HG02938 (cell line): Measurements from ENCODE around the gene HDHD5.

Experiments used
- ATAC-seq: cut with Tn5 transposase; IDR thresholded peaks from one replicate; pipeline ENCODE4 v1.9.1; 2021; ENCODE audit warnings: mild to moderate bottlenecking, moderate library complexity; ENCODE audit not compliant: unreplicated experiment

HDHD5 gene

DNA sequence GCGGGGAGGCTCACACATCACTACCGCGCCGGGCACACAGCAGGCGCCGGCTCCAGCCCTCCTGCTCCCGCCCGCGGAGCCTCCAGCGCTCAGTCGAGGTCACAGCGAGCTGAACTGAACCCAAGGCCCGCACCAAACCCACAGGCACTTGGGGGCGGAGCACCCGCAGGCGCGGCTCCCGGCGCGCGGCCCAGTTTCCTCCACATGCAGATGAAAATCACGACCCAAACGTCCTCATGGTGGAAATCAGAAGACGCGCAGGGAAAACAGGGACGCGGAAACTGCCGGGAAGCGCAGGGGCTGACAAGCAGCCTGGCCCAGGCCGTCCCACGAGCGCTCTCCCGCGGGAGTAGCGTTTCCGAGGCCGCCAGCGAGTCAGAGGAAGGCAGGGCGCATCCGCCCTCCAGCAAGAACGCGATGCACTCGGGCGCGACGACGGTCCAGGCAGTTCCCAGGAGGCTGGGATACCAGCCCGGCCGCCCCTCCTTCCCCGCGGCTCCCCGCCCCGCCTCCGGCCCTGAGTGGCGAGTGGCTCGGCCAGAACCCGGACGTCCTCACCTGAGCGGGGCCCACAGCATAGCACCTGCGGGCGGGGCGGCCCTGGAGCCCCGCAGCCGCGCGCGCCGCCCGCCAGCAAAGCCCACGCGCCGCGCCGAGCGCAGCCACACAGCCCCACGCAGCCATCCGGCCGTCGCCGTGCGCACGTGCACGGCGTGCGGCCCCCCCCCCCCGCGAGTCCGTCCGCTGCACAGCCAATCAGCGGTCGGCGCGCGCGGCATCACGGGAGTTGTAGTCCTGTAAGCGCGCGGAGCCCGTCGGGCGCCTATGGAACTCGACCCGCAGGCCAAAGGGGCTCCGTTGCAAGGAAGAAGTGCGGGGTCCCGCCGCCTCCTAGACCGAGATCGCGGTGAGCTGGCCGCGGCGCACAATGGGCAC, at the start of gene HDHD5:
TSS of gene HDHD5 (minus strand) at position 710 of the 936 bp plus-strand sequence. CDS start at position 684, 26 bp downstream.
- peak; percentile 66 for ATAC-seq

DNA sequence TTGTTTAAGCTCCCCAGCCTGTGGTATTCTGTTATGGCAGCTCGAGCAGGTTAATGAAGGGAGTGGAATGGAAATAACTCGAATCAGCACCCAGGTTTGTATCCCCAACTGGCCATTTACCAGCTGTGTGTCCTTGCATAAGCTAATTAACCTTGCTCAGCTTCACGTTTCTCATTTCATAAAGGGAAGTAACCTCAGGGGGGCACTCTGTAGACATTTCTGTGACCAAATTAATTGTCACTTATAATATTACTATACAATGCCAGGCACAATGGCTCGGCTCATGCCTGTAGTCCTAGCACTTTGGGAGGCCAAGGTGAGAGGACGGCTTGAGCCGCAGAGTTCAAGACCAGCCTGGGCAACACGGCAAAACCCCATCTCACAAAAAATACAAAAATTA, 46.4 kb upstream of the HDHD5 start:
- ATAC-seq: no peak

DNA sequence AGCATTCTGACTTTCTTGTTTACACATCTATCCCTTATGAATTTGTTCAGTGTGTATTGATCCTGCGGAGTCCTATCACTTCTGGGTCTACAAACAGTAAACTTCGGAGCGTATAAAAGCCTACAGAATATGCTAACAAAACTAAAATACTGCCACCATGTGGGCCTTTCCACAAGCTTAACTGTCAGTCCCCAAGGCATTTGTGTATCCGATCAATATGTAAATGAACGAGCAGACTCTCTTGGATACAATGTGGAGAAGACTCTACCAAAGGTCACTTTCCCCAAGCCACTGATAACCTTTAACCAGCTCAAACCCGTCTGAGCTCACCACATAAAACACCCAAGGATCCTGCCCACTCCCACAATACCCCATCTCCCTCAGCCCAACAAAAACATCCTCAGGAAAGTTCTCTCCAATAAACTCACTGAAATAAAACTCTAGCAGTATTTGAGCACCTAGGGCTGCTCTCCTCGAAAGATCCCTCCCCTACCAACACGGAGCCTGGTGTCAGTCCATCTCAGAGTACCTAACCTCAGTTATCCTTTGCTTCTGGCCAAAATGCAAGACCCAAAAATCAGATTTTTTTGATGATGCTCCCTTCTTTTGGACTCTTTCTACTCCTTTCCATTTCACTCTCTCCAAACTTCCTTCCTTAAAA, 42.3 kb upstream of the HDHD5 start:
- ATAC-seq: no peak

DNA sequence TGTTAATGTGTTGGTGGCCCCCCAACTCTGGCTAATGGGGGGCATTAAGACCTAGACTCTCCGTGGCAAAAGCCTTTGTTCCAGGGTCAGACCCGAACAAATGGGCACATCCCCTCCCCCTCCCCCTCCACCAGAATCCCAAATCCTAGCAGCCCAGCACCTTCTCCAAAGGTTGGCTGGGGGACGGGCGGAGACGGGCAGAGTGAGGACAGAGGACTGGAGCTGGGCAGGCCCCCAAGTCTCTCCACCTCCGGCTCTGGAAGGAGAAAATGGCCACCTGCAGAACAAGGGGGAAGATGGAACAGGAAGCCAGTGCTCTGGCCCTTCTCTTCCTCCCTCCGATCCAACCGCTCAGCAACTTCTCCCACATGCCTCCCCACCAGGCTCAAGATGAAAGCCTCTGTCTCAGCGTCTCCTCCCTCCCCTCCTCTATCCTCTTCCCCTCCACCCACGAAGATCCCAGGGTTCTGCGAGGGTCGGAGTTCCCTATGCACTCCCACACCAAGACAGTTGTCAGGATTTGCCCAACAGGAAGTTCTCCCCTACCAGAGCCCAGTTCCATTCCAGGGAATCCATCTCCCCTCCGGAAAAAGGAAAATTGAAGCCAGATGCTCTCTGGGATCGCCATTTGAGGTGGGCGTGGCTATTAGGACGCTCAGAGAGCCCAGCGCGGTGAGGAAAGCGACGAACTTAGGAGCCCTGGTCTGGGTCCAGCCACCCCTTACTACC, 40.1 kb upstream of the HDHD5 start:
- ATAC-seq: no peak

DNA sequence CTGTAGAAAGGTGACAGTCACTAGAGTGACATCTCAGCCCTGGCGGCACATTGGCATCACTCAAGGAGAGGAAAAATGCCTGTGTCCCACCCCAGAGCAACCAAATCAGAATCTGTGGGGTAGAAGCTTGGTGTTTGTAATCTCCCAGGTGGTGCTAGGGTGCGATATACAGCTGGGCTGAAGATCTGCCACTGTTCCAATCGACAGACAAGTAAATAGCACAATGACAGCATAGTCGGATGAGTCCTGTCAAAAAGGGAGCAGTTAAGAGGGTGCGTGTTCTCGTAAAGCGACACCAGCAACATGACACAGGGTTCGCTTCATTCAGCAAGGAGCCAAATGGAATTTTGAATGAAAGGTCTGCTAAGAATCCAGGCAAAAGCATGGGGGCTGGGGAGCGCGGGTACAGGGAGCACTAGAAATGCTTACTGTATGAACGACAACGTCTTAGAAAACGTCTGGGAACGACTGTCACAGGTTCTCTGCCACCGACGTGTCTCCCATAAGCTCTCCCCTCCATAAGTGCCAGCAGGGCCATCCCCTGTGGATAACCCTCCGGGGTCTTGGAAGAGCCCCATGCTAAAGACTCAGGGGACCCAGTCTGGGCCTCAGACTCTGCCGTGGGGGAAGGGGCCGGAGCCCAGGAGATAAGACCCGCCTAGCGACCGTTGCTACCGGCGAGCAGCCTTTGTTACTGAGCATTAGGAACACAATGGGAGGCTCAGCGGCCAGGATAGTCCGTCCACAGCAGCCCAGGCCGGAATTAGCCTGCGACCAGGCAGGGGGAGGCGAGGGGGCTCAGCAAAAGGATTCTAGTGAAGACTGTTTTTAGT, 39.3 kb upstream of the HDHD5 start:
- no peak for ATAC-seq

DNA sequence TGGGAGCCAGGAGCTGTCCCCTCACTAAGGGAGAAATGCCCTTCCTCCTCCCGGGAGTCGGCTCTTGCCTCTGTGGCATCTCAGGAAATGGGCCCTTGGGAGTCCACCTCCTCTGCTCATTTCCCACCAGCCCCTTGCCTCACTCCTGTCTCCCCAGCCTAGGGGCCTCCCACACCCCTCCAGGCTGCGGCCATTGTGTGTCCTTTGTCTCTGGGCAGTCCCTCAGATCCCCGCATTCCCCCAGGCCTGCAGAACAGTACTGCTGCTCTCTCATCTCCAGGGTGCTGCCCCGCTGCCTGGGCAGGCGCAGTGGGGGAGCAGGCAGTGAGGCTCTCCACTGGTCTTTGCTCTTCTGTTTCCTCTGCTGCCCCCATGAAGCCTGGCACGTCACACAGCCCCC, 35.1 kb upstream of the HDHD5 start:
- no peak for ATAC-seq

DNA sequence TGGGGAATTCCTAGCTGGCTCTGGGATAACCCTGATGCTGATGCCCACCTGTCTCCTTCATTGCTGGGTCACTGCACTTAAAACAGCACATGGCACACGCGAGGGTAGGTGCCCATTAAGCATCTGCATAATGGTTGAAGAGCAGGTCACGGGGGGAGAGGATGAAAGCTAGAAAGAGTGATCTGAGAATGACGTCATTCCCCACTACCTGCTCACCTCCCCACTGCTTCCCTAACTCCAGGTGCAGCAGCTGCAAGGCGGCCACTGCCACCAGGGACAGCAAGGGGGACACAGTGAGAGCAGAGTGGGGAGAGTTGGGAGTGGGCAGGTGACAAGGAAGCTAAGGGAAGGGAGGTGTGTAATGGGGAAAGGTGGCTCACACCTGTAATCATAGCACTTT, 33.1 kb upstream of the HDHD5 start:
- ATAC-seq: no peak

DNA sequence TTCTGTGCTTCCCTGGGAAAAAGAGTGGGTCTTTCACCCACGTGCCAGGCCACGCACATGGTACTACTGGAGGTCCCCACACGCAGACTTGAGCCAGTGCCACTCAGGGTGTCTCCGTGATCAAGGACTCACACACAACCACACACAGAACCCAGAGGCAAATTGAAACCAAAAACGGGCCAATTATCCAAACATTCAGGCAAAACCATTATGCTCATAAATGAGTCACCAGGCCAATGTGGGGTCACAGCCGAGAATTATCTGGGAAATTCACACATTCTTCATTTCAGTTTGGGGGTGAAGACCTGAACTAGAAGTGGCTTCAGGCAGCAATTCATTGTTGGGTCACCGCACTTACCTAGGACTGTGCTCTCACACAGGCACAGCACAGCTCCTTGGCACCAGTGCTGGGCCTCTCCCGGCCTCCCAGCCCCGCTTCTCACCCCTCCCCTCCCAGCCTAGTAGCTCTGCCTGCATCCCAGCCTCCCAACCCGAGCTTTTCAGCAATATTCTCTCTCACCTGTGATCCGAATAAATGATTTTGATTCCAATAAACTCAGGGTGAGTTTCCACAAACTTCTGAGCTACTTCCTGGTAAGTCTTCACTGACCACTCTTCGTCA, 32.2 kb upstream of the HDHD5 start:
- ATAC-seq: no peak

DNA sequence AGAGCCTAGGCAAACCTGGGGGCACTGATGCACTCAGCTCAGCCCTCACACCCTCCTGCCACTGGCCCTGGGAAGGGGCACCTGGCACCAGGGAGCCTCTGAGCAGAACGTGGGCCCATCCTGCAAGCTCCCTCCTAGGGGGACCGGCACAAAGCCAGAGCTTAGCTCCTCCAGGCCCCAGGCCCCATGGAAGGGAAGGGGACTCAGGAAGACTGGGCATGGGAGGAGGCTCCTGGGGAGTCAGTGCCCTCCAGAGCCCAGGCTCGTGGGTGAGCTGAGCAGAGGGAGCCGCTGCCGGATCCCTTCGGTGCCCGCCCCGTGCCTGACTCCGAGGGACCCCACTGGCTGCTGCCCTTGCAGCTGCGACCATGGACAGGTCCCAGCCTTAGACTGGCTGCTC, 31.6 kb upstream of the HDHD5 start:
- ATAC-seq: no peak

DNA sequence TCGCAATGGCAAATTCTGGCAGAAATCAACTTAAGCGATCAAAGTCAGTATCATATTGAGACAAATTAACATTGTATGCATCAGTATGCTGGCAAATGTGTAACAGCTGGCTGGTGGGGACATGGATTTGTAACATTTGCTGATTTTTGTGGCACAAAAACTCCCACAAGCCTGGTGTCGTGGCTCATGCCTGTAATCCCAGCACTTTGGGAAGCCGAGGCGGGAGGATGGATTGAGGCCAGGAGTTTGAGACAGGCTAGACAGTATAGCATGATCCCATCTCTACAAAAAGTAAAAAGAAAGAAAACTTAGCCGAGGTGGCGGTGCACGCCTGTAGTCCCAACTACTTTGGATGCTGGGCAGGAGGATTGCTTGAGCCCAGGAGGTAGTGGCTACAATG, 17.6 kb upstream of the HDHD5 start:
- no peak for ATAC-seq

DNA sequence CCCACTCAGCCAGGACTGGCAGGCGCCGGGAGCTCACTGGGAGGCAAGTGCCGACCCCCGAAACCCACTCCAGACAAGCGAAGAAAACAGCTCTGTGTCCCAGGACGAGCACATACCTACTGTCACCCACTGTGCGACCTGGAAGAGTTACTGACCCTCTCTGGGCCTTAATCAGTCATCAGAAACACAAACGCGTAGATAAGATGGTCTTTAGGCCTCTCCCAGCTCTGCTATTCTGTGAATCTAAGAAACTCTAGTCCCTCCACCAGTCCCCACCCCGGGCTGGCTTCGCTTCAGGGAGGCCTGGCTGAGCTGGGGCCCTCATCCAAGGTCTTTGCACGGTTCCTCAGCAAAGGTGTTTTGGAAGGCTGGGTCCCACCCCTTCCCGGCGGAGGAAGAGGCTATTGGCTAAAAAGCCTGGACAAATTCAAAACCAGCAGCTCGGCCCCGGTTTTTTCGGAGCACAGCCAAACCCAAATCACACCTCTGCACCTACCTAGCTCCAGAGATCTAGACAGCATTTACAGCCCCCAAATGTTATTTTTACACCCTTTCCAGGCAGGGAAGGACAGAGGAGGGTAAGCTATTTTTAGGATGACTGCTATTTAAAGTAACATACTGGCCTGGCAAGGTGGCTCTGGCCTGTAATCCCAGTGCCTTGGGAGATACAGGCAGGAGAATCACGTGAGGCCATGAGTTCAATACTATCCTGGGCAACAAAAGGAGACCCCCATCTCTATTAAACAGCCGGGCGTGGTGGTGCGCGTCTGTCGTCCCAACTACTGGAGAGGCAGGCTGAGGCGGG, 13.2 kb upstream of the HDHD5 start:
- no peak for ATAC-seq

DNA sequence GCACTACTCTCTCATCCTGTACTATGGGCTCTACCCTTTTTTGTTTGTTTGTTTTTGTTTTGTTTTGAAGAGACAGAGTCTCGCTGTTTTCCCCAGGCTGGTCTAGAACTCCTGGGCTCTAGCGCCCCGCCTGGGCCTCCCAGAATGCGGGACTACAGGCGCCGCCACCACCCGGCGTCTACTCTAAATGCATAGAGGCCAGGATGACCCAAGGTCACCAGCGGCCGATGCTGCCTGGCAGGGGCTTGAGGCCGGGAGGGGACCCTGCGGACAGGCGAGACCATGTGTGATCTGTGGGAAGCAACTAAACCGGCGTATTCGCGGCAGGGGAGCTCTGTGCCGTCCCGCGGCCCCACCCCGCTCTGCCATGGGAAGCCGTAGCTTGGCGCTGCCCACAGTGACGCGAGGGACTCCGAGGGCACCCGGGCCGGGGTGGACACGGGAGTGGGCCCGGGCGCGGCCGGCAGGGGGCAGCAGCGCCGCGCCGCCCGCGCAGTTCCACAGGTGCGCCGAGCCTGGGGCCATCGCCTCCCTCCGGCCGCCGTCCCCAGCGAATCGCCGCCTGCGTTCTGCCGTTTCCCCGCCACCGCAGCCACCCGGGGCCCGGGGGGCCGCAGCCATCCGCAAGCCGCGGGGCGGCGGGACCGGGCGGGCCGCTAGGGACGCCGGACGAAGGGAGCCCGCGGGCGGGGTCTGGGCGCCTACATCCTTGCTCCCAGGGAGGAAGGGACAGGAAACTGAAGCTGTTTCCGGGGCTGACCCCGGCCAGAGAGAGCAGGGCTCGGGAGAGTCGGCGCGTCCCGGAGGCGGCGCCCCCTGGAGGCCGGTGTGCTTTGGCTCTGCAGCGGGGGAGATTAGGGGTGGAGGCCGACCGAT, 12.3 kb upstream of the HDHD5 start:
- ATAC-seq: peak; percentile 87

DNA sequence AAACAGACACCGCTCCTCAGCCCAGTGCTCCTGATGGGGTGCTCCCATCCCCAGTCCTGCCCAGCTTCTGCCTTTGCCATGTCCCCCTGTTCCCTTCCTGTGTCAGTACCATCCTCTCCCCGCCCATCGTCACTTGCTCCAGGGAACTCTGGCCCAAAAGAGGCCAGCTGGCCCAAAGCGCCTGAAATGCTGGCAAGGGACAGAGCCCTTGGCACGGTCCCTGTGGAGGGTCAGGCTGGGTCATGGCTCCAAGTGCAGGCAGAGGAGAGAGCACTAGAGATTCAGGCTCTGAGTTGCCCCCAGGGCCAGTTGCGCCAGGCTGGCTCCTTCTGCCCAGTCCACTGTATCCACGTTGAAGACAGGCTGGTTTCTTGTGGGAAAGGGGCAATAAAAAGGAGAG, 8.4 kb upstream of the HDHD5 start:
- no peak for ATAC-seq

DNA sequence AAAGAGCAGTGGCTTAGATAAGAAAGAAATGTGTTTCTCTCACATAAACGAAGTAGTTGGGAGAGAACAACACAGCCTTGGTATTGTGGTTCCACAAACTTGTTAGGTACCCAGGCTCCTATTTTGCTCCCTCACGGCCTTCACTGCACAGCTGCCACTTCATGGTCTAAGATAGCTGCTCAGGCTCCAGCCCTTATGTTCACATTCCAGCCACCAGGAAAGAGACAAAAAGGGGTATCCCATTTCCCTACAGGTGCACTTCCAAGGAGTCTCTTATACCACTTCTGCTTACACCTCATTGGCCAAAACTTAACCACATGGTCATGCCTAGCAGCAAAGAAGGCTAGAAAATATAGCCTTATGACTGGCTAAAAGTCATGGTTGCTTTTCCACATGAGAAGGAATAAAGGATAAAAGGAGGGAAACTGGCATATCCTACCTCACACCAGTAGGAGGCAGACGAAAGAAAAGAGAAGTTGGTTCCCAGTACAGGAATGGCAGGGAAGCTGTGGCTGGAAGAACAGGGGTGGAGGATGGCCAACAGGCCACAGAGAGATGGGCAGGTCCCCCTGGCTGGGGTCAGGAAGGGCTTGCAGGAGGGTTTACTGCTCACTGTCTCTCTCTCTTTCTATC, 5.4 kb upstream of the HDHD5 start:
- ATAC-seq: no peak

DNA sequence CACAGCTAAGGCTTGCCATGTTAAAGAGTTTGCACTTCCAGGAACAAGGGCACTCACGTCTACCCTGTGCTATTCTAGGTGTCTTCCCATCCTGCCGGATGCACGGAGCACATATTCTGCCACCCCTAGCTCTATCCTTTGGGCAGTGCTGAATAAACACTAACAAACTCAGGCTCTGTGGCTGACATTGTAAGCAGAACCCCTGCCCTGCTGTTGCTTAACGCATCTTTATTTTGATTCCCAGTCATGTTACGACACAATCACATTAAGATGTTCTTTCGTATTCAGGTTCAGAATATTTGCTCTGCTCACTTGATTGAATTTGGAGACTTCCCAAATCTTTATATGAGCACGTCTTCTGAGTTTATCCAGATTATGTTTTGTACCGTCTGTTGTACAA, 3.7 kb upstream of the HDHD5 start:
- no peak for ATAC-seq

DNA sequence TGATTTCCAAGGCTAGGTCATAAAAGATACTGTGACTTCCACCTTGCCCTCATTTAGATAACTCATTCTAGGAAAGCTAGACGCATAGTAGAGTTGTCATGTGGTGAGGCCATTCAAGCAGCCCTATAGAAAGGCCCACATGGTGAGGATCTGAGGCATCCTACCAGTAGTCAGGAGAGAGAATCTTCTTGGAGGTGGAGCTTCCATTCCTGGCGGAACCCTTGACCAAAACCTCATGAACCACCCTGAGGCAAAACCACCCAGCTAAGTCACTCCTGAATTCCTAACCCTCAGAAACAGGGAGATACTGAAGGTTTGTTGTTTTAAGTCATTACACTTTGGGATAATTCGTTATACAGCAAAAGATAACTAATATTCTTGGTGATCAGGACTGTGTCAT, 2.9 kb upstream of the HDHD5 start:
- no peak for ATAC-seq

DNA sequence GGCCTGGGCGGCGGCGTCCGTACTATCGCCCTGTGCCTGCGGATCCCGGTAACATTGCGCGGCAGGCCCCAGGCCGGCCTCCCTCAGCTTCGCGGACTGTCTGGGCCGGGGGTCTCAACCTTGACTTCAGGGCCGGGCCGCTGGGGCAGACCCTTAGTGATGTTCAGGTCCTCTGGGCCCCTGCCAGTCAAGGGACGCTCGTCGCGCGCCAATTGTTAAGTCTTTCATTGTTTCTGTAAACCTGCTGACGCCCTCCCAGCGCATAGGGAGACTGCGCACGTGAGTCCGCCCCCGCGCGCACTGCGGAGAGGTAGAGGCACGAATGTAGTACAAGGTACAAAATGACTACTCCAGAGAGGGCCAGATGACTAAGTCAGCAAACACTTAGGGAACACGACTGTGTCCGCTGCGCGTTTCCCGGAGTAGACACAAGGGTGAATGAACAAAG, 451 bp upstream of the HDHD5 start:
- ATAC-seq: peak; percentile 31

DNA sequence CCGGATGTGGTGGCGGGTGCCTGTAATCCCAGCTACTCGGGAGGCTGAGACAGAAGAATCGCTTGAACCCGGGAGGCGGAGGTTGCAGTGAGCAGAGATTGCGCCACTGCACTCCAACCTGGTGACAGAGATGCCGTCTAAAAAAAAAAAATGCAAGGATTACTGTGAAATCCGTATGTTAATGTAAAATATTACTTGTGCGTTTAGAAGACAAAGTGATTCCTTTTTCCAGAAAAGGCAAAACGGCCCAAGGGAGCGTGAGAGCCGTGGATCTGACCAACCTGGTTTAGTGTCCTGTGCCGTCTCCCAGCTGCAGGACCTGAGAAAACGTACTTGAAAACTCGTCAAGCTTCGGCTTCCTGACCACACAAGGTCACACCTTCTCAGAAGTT, 905 bp downstream of the HDHD5 start:
- ATAC-seq: no peak
